GM21825 (cell line): ENCODE results near the gene GPR143.
A peak's percentile ranks its signal among the peaks of the same experiment; 100 is the strongest.

Experiments
- ATAC-seq: cut with Tn5 transposase; IDR thresholded peaks from one replicate; pipeline ENCODE4 v1.9.1; 2021; ENCODE audit warnings: mild to moderate bottlenecking, moderate library complexity; ENCODE audit not compliant: unreplicated experiment

The GPR143 gene

GRCh38 chrX:9708923-9709553 is 56.6 kb downstream of the GPR143 start:
- ATAC-seq = peak; percentile 75

GRCh38 chrX:9708086-9708485 is 57.6 kb downstream of the GPR143 start:
- no peak for ATAC-seq

- ATAC-seq = no peak
Observed at GRCh38 chrX:9707306-9708033, 58.2 kb downstream of the GPR143 start.

GRCh38 chrX:9706421-9706820 is 59.2 kb downstream of the GPR143 start:
- no peak for ATAC-seq

- ATAC-seq = no peak
Observed at GRCh38 chrX:9704876-9705465, 60.7 kb downstream of the GPR143 start.

GRCh38 chrX:9703406-9703805 is 62.2 kb downstream of the GPR143 start:
- no peak for ATAC-seq

- no peak for ATAC-seq
Observed at GRCh38 chrX:9701790-9702189, 63.9 kb downstream of the GPR143 start.

- ATAC-seq = no peak
Observed at GRCh38 chrX:9700555-9700954, 65.1 kb downstream of the GPR143 start.

- ATAC-seq = no peak
Observed at GRCh38 chrX:9698576-9698975, 67.1 kb downstream of the GPR143 start.

- no peak for ATAC-seq
Observed at GRCh38 chrX:9693307-9694001, 72.2 kb downstream of the GPR143 start.

- ATAC-seq = no peak
Observed at GRCh38 chrX:9690046-9690445, 75.6 kb downstream of the GPR143 start.

- ATAC-seq = no peak
Observed at GRCh38 chrX:9688833-9689232, 76.8 kb downstream of the GPR143 start.

- ATAC-seq = no peak
Observed at GRCh38 chrX:9687899-9688298, 77.7 kb downstream of the GPR143 start.

GRCh38 chrX:9683350-9683749 is 82.3 kb downstream of the GPR143 start:
- no peak for ATAC-seq

GRCh38 chrX:9682861-9683260 is 82.8 kb downstream of the GPR143 start:
- ATAC-seq = no peak

GRCh38 chrX:9682456-9682855 is 83.2 kb downstream of the GPR143 start:
- no peak for ATAC-seq

GRCh38 chrX:9681422-9681821 is 84.2 kb downstream of the GPR143 start:
- ATAC-seq = no peak

- ATAC-seq = no peak
Observed at GRCh38 chrX:9681011-9681410, 84.6 kb downstream of the GPR143 start.

- no peak for ATAC-seq
Observed at GRCh38 chrX:9678215-9678965, 87.3 kb downstream of the GPR143 start.

GRCh38 chrX:9677098-9677739 is 88.4 kb downstream of the GPR143 start:
- ATAC-seq = peak; percentile 97

- ATAC-seq = no peak
Observed at GRCh38 chrX:9676738-9677097, 88.9 kb downstream of the GPR143 start.
